ENCODE data around the gene FAM168A.

FAM168A gene

GRCh38 chr11:73629907-73630306 lies 32.0 kb upstream of the FAM168A start:
- no peak for DNase-seq (ENCODE audit: low spot score)
- H3K27ac ChIP-seq = no peak overlapping the region
- CTCF ChIA-PET = interaction anchor here (0.7 kb wide), 1 partner anchor 50 kb away, joined by 4 read pairs; no protein-coding TSS in a partner anchor
- POLR2A ChIA-PET (ENCODE audit: low non-redundant PET) = interaction anchor here (0.5 to 0.7 kb wide), 2 partner anchors 19 to 252 kb away, joined by 4 read pairs; no protein-coding TSS in a partner anchor
- no peak for TF ChIP-seq CTCF (conservative IDR thresholded peaks at IDR 0.05; ENCODE audit: low read depth)

GRCh38 chr11:73625696-73626318 lies 27.9 kb upstream of the FAM168A start:
- DNase-seq (ENCODE audit: low spot score) = peak; percentile 88
- H3K27ac ChIP-seq = no peak overlapping the region
- CTCF ChIA-PET = interaction anchor here (0.5 to 3.6 kb wide), 21 partner anchors 9 to 585 kb away, joined by 3 to 35 read pairs (median 5); no protein-coding TSS in a partner anchor
- POLR2A ChIA-PET (ENCODE audit: low non-redundant PET) = no interaction called here
- peak; percentile 89 for TF ChIP-seq CTCF (conservative IDR thresholded peaks at IDR 0.05; ENCODE audit: low read depth)

GRCh38 chr11:73623686-73624085 lies 25.8 kb upstream of the FAM168A start:
- ChIA-PET CTCF (interaction anchor here (0.5 to 0.6 kb wide), 3 partner anchors 34 to 1135 kb away, joined by 3 to 6 read pairs (median 3); no protein-coding TSS in a partner anchor), POLR2A (ENCODE audit: low non-redundant PET) (no interaction called here)
- TF ChIP-seq CTCF (conservative IDR thresholded peaks at IDR 0.05; ENCODE audit: low read depth) = no peak
- no peak for DNase-seq (ENCODE audit: low spot score)
- no peak overlapping the region for H3K27ac ChIP-seq

- ChIA-PET CTCF (interaction anchor here (0.6 kb wide), 1 partner anchor 224 kb away, joined by 6 read pairs; no protein-coding TSS in a partner anchor), POLR2A (ENCODE audit: low non-redundant PET) (no interaction called here)
- no peak for TF ChIP-seq CTCF (conservative IDR thresholded peaks at IDR 0.05; ENCODE audit: low read depth)
- no peak for DNase-seq (ENCODE audit: low spot score)
- H3K27ac ChIP-seq = no peak overlapping the region
These were observed 25.1 kb upstream of the FAM168A start for GRCh38 chr11:73622926-73623593.

- no peak overlapping the region for H3K27ac ChIP-seq
- no peak for DNase-seq (ENCODE audit: low spot score)
- TF ChIP-seq CTCF (conservative IDR thresholded peaks at IDR 0.05; ENCODE audit: low read depth) = no peak
- CTCF ChIA-PET = no interaction called here
- POLR2A ChIA-PET (ENCODE audit: low non-redundant PET) = no interaction called here
These were observed 16.7 kb upstream of the FAM168A start for GRCh38 chr11:73614591-73614990.

GRCh38 chr11:73612601-73613140 lies 14.8 kb upstream of the FAM168A start:
- no peak overlapping the region for H3K27ac ChIP-seq
- POLR2A ChIA-PET (ENCODE audit: low non-redundant PET) = no interaction called here
- DNase-seq (ENCODE audit: low spot score) = no peak
- CTCF ChIA-PET = interaction anchor here (0.7 kb wide), 1 partner anchor 13 kb away, joined by 6 read pairs; no protein-coding TSS in a partner anchor
- no peak for TF ChIP-seq CTCF (conservative IDR thresholded peaks at IDR 0.05; ENCODE audit: low read depth)
